Stimulated activated CD4-positive, alpha-beta T cell treated with anti-CD3 and anti-CD28 coated beads, TNF-alpha, amount 100 ng/mL, for 4 hours (primary cell): ENCODE measurements around the gene KCNA2.

Source experiments
- DNase-seq, 3 experiments: peaks; one replicate each; pipeline ENCODE4 v3.0.0-alpha.2; 2020; ENCODE audit warnings: low read depth in 3 of 3

Gene KCNA2

GRCh38 chr1:110605901-110606656 is at the start of gene KCNA2:
Gene KCNA2, minus strand, starts transcription at chr1:110606358. Its CDS starts 1,576 bp downstream, at chr1:110604782.
- no peak for DNase-seq

GRCh38 chr1:110650609-110651008 is 44.5 kb upstream of the KCNA2 start:
- DNase-seq: no peak

GRCh38 chr1:110648417-110648816 is 42.3 kb upstream of the KCNA2 start:
- DNase-seq: no peak

- no peak for DNase-seq
These were observed 41.2 kb upstream of the KCNA2 start for GRCh38 chr1:110647254-110647891.

GRCh38 chr1:110645821-110646735 is 39.9 kb upstream of the KCNA2 start:
- DNase-seq: no peak

DNA sequence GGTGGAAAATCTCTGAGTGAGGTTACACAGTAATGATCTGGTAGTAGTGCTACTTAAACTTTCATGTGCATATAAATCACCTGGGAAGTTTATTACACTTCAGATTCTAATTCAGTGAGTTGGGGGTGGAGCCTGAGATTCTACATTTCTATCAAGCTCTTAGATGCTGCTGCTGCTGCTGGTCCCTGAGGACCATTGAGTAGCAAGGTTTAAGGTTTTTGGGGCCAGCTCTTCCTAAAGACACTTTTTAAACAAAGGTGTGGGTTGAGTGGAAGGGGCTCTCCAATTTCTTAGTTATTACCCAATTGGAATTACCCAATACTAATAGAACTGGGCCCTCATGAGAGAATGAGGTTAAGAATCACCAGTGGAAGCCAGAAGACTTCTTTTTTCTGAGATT is 39.1 kb upstream of the KCNA2 start:
- DNase-seq: no peak

DNA sequence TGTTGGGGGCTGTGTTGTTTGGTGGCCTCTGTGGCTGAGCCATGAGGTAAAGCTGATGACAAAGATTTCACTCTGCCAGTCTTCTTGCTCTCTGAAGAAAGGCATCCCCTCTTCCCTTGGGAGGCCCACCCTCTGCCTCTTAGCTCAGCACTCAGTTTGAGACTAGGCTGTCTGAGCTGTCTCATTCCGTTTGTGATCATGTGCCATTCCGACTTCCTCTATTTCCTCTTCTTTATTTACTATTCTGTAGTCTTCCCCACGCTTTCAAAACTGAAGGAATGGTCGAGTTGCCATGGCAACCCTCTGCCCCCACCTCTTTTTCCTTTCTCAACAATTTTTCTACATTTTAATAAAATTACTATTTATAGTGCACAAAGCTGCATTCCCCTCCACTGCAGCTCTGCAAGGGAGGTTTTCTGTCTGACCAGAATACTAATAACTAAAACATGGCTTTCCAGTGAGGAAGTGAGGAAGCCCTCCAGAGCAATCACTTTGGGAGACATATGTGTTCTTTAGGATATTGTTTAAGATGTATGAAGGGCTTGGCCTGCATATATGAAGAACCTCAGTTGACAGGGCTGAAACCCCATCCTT is 37.8 kb upstream of the KCNA2 start:
- DNase-seq: no peak

DNA sequence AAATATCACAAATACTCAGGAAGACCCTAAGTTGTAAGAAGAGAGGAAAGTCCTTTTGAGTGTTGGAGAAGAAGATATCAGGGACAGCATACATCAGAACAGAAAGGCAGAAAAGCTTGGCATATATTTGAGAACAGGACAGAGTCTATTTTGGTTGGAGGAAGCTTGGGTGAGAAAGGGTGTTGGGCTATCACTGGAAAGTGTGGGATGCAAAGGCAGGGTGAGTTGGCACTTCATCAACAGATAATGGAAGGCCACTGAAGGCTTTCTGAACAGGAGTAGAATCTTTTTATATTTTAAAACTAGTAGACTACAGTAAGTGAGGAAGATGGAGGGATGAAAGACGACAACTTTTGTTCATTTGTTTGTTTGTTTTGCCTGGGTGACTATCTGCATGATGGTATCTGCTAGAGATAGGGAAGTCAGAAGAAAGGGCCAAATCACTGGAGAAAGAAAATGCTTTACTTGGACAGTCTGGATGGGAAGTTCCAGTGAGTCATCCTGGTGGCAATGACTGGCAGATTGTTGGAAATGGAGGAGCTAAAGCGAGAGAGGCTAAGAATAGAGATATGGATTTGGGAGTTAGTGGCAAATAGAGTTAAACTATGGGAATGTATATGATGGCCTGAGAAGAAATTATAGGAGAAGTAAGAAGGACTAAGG is 33.7 kb upstream of the KCNA2 start:
- DNase-seq: no peak

GRCh38 chr1:110638556-110638955 is 32.4 kb upstream of the KCNA2 start:
- no peak for DNase-seq

DNA sequence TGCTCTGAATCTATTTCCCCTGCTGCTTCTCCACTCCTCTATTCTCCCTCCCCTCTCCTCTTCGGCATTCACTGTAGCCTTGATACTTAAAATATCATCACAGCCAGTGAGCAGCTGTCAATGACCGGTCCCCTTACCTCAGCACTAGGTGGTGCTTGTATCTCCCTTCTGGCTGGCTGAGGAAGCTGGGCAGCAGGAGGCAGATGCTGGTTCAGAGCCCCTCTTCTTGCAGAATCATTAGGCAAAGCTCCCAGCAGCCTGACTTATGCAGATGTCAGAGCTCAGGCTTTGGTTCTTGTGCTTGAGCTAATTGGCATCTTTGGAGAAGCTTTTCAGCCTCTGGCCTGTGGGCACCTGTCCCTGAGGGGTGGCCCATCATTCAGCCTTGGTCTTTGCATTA is 31.9 kb upstream of the KCNA2 start:
- no peak for DNase-seq

DNA sequence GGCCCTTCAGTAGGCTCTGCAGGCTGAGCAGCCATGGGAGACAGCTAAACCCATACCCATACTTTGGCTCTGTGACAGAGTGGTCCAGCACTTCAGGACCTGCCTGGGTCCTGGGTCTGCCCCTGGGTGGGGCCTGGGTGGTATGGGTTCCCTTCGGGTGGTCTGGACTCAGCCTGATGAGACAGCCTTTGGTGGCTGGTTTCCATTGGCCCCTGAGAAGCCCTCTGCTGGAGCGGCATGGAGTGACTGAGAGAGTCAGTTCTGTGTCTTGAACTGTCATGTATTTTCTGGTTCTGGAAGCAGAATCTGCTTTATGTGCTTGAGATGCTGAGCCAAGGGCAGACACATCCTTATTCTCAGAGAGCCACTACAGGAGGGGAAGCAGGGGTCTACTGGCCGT is 31.3 kb upstream of the KCNA2 start:
- no peak for DNase-seq

- DNase-seq: no peak
These were observed 30.2 kb upstream of the KCNA2 start for GRCh38 chr1:110636149-110636935.

GRCh38 chr1:110635434-110635833 is 29.3 kb upstream of the KCNA2 start:
- DNase-seq: no peak

DNA sequence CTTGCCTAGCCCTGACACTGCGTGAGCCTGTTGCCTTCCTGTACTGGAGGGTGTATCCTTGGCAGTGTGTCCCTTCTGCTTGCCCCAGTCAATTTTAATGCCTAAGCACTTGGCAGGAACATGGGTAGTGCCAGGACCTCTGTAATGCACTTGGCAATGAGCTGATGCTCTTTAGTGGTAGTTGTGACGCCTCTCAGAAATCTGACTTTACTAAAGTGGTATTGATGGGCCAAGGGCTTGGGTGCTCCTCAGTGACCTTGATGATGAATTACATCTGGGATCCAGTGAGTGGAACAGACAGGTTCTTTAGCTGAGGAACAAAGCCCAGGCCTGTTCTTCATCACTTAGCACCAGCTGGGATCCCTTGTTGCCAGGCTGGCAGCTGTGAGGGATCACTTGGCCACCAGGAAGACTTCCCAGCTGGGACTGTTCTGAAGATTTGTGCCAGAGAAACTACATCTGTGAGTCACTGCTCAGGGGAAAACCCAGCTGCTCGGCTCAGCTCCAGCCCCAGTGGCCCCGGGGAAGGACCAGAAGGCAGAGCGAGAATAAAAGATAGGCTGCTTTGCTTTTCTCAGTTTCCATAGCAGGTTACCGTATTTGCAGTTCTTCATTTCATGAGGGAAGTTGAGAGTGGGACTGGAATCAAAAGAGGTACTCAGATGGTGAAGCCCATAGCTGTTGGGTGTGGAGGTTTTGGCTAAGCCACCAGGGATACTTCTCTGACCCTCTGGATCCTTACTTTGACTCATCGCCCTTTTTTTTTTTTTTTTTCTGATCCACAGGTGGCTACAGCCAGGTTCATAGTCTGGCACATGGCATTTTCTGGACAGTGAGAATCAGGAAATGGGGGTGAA is 28.5 kb upstream of the KCNA2 start:
- peak; percentile 36 to 53 (median 45) for DNase-seq

GRCh38 chr1:110634086-110634454 is 27.9 kb upstream of the KCNA2 start:
- DNase-seq: no peak

DNA sequence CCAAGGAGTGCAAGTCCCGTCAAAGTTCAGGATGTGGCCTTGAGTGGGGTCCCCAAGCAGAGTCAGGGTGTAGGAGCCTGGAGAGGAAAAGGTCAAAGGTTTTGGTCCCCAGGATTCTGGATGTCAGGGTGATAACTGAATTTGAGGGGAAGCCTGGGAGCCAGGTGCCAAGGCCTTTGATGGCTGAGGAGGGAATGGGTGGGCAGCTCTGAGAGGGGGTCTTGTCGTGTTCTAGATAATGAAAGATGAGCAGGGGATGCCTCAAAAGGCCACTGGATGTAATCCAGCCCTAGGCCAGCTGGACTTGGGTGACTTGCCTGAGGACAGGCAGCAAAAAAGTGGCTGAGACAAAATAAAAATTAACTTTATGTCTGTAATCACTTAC is 27.5 kb upstream of the KCNA2 start:
- no peak for DNase-seq

GRCh38 chr1:110631836-110632620 is 25.9 kb upstream of the KCNA2 start:
- DNase-seq: no peak

GRCh38 chr1:110630839-110631663 is 24.9 kb upstream of the KCNA2 start:
- peak; percentile 66 to 75 (median 69) for DNase-seq
